HG03439 (cell line): ENCODE data around the gene KRR1.
"Not testable (repeated sequence)": the region's sequence is repeated elsewhere in the genome, so short reads cannot be mapped to it uniquely, and the experiment has no call there.

Experiments used
- ATAC-seq: cut with Tn5 transposase; IDR thresholded peaks from one replicate; pipeline ENCODE4 v1.9.1; 2021; ENCODE audit warnings: mild to moderate bottlenecking, moderate library complexity; ENCODE audit not compliant: unreplicated experiment

Gene KRR1

GRCh38 chr12:75526655-75527511 is 15.5 kb upstream of the KRR1 start:
- ATAC-seq: peak; percentile 83

- no peak for ATAC-seq
Observed at GRCh38 chr12:75525263-75525662, 13.9 kb upstream of the KRR1 start.

GRCh38 chr12:75522124-75522523 is 10.7 kb upstream of the KRR1 start:
- ATAC-seq: not testable (repeated sequence)

GRCh38 chr12:75521224-75521623 is 9.8 kb upstream of the KRR1 start:
- ATAC-seq: not testable (repeated sequence)

- no peak for ATAC-seq
Observed at GRCh38 chr12:75509621-75510020, 1.8 kb downstream of the KRR1 start.

GRCh38 chr12:75508159-75508558 is 3.2 kb downstream of the KRR1 start:
- ATAC-seq: no peak

- no peak for ATAC-seq
Observed at GRCh38 chr12:75507086-75507485, 4.3 kb downstream of the KRR1 start.

GRCh38 chr12:75505706-75506312 is 5.6 kb downstream of the KRR1 start:
- no peak for ATAC-seq

- ATAC-seq: no peak
Observed at GRCh38 chr12:75503866-75504265, 7.5 kb downstream of the KRR1 start.

- ATAC-seq: no peak
Observed at GRCh38 chr12:75503459-75503858, 8.0 kb downstream of the KRR1 start.

GRCh38 chr12:75491169-75491568 is 20.2 kb downstream of the KRR1 start:
- ATAC-seq: no peak

- ATAC-seq: no peak
Observed at GRCh38 chr12:75489613-75490210, 21.7 kb downstream of the KRR1 start.

GRCh38 chr12:75489187-75489586 is 22.2 kb downstream of the KRR1 start:
- no peak for ATAC-seq

- ATAC-seq: no peak
Observed at GRCh38 chr12:75488553-75488952, 22.9 kb downstream of the KRR1 start.

GRCh38 chr12:75487308-75487707 is 24.1 kb downstream of the KRR1 start:
- ATAC-seq: no peak

- ATAC-seq: not testable (repeated sequence)
Observed at GRCh38 chr12:75484450-75484849, 27.0 kb downstream of the KRR1 start.

GRCh38 chr12:75483431-75483830 is 28.0 kb downstream of the KRR1 start:
- ATAC-seq: no peak

GRCh38 chr12:75482646-75483045 is 28.8 kb downstream of the KRR1 start:
- no peak for ATAC-seq

GRCh38 chr12:75481774-75482173 is 29.6 kb downstream of the KRR1 start:
- no peak for ATAC-seq

GRCh38 chr12:75481013-75481705 is 30.2 kb downstream of the KRR1 start:
- peak; percentile 15 for ATAC-seq

- ATAC-seq: peak; percentile 91
Observed at GRCh38 chr12:75480469-75480949, 30.9 kb downstream of the KRR1 start, which contains the start of gene GLIPR1. Gene GLIPR1, plus strand, starts transcription at chr12:75480755. Its CDS starts 126 bp downstream, at chr12:75480881.
